RWPE2 (cell line): ENCODE measurements around the gene DPF1.

ENCODE experiments used
- ATAC-seq: fragments of 200-7000 bp; cut with Tn5 transposase; 3 replicates; pipeline ENCODE4 v1.9.1; 2021; ENCODE audit warnings: low read depth
- DNase-seq: peaks from one replicate; pipeline ENCODE4 v3.0.0-alpha.2; 2020; ENCODE audit warnings: low spot score
- H3K27ac ChIP-seq: fragments of 450-650 bp; 2 replicates; pipeline ENCODE4 v1.5.1; 2017; ENCODE audit warnings: mild to moderate bottlenecking; ENCODE audit not compliant: poor library complexity, severe bottlenecking
- H3K27me3 ChIP-seq: fragments of 250-450 bp; sonication (Bioruptor Pico); 2 replicates; pipeline ENCODE4 v1.5.1; 2021; ENCODE audit warnings: mild to moderate bottlenecking, moderate library complexity; ENCODE audit not compliant: insufficient read depth, poor library complexity, severe bottlenecking
- H3K36me3 ChIP-seq: fragments of 250-450 bp; sonication (Bioruptor Pico); 2 replicates; pipeline ENCODE4 v1.5.1; 2020; ENCODE audit warnings: low read depth, mild to moderate bottlenecking, moderate library complexity
- H3K4me1 ChIP-seq: fragments of 250-450 bp; sonication (Bioruptor Pico); 2 replicates; pipeline ENCODE4 v1.5.1; 2021; ENCODE audit warnings: mild to moderate bottlenecking, moderate library complexity; ENCODE audit not compliant: insufficient read depth, poor library complexity, severe bottlenecking
- H3K4me3 ChIP-seq: fragments of 250-450 bp; sonication (Bioruptor Pico); 2 replicates; pipeline ENCODE4 v1.5.1; 2021; ENCODE audit warnings: mild to moderate bottlenecking, moderate library complexity; ENCODE audit not compliant: severe bottlenecking
- H3K9me3 ChIP-seq: fragments of 250-450 bp; sonication (Bioruptor Pico); 2 replicates; pipeline ENCODE4 v1.5.1; 2021; ENCODE audit warnings: mild to moderate bottlenecking, moderate library complexity; ENCODE audit not compliant: severe bottlenecking
- CTCF ChIP-seq: fragments of 450-650 bp; IDR thresholded peaks from one replicate; pipeline ENCODE4 v1.5.1; 2017; ENCODE audit warnings: mild to moderate bottlenecking, moderate library complexity; ENCODE audit not compliant: poor library complexity, severe bottlenecking

DPF1 gene

DNA sequence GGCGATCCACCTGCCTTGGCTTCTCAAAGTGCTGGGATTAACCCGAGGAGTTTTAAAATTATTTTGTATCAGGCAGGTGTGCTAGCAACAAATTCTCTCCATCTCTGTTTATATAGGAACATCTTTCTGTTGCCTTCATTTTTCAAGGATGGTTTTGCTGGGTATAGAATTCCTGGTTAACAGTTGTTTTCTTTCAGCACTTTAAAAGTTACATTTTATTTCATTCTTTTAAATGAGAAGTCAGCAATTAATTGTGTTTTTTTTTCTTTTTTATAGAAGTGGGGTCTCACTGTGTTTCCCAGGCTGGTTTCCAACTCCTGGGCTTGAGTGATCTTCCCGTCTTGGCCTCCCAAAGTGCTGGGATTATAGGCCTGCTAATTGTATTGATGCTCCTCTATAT, 44.0 kb downstream of the DPF1 start:
- TF ChIP-seq CTCF, result no peak
- Histone ChIP-seq H3K4me1 (no peaks in the 10 kb centered on the region), H3K4me3 (no peak overlapping the region), H3K27me3 (no peaks in the 10 kb centered on the region), H3K36me3 (peaks cover 64% of the 10 kb centered on the region), H3K27ac (no peak overlapping the region), H3K9me3 (peaks cover 2% of the 10 kb centered on the region)
- ATAC-seq (no peak), DNase-seq (no peak)

DNA sequence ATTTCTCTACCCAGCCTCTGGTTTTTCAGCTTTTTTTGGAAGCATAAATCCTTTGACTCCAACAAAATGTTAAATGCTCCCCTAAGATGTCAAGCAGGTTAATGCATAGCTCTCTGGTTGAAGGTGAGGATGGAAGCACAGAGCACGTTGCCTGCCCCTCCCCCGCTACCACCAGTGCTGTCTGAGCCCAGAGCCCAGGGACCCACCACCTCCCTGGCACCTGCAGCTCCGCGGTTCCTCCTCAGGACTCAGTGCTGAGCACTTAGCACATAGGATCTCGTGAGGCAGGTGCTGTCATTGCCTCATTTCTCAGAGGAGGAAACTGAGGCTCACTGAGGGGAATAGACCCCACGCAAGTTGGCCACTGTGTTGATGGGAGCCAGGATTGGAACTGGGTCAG, 48.6 kb downstream of the DPF1 start:
- H3K4me1 ChIP-seq, result no peaks in the 10 kb centered on the region
- no peak overlapping the region for H3K27ac ChIP-seq
- TF ChIP-seq CTCF, result no peak
- H3K36me3 ChIP-seq, result peaks cover 26% of the 10 kb centered on the region
- DNase-seq (no peak), ATAC-seq (no peak)
- H3K27me3 ChIP-seq, result no peaks in the 10 kb centered on the region
- H3K9me3 ChIP-seq, result peaks cover 2% of the 10 kb centered on the region
- H3K4me3 ChIP-seq, result no peak overlapping the region

DNA sequence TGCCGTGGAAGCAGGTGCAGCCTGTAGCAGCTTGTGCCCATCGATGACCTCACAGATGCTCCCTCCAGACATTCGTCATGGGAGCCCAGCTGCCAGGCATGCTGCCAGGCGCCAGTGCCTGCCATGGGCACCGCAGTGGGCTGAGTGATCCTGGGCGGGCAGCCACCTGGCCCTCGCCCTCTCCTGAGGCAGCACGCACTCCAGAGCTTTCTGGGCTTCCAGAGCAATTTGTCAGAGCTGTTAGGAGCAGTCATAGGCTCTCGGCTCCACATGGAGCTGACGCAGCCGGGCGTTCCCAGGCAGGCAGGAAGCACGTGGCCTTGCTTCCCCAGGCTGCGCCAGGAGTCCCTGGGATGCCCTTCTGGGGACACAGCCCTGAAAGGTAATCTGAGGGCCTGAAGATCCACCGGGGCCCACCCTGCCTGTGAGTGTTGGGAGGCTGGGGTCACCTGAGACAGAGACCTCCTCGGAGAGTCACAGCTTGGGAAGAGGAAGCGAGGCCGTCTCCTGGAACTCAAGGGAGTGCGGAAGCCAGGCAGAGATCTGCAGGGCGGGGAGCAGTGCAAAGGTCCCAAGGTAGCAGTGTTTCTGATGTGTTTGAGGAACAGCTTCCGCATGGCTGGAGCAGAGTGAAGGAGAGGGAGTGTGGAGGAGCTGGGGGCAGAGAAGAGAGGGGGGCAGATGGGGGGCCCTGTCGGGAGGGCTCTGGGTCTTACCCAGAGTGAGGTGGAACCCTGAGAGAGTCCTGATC, 50.6 kb downstream of the DPF1 start:
- Histone ChIP-seq H3K4me1 (no peaks in the 10 kb centered on the region), H3K27ac (peak overlapping the region; percentile 55)
- no peak for TF ChIP-seq CTCF

GRCh38 chr19:38172001-38172400, 52.0 kb downstream of the DPF1 start:
- Histone ChIP-seq H3K27ac (no peak overlapping the region), H3K9me3 (no peaks in the 10 kb centered on the region), H3K4me3 (no peak overlapping the region), H3K4me1 (no peaks in the 10 kb centered on the region), H3K27me3 (no peaks in the 10 kb centered on the region), H3K36me3 (peaks cover 12% of the 10 kb centered on the region; the same call in 1 of the 2 replicates)
- DNase-seq (no peak), ATAC-seq (no peak)
- no peak for TF ChIP-seq CTCF

More for the DNA sequence above, 50.6 kb downstream of the DPF1 start:
- Histone ChIP-seq H3K9me3 (no peaks in the 10 kb centered on the region), H3K4me3 (no peak overlapping the region), H3K36me3 (peaks cover 12% of the 10 kb centered on the region), H3K27me3 (no peaks in the 10 kb centered on the region)
- DNase-seq, result peak; percentile 82
- ATAC-seq, result peak; percentile 92

DNA sequence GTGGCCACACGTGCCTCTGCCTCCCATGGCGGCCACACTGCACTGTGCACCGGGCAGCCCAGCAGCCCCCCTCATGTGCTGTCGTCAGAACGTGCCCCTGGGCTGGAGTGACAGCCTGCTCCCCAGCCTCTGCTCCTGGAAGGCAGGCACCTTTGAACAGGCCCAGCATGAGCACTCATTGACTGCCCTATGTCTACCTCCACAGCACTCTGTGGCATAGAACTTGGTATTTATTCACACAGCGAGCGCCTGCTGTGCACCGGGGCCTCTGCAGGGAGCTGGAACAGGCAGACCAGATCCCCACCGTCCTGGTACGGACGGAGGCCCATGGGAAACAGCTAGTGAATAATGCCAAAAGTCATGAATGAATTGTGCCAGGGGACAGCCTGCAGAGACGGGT, 53.7 kb downstream of the DPF1 start:
- H3K9me3 ChIP-seq, result no peaks in the 10 kb centered on the region
- no peak overlapping the region for H3K4me3 ChIP-seq
- H3K27me3 ChIP-seq, result no peaks in the 10 kb centered on the region
- no peak for ATAC-seq
- no peak overlapping the region for H3K27ac ChIP-seq
- DNase-seq, result no peak
- TF ChIP-seq CTCF, result no peak
- H3K36me3 ChIP-seq, result peaks cover 24% of the 10 kb centered on the region
- no peaks in the 10 kb centered on the region for H3K4me1 ChIP-seq
